ENCODE measurements around the gene CDHR2.

The CDHR2 gene

GRCh38 chr5:176644878-176645670, 95.9 kb downstream of the CDHR2 start:
- no peak for DNase-seq
